GM19328 (cell line): ENCODE results near the gene SYNDIG1.
"Not testable (repeated sequence)": the region's sequence is repeated elsewhere in the genome, so short reads cannot be mapped to it uniquely, and the experiment has no call there.

ENCODE experiments used
- ATAC-seq: cut with Tn5 transposase; IDR thresholded peaks from one replicate; pipeline ENCODE4 v1.9.1; 2021; ENCODE audit warnings: mild to moderate bottlenecking, moderate library complexity; ENCODE audit not compliant: unreplicated experiment

The SYNDIG1 gene

DNA sequence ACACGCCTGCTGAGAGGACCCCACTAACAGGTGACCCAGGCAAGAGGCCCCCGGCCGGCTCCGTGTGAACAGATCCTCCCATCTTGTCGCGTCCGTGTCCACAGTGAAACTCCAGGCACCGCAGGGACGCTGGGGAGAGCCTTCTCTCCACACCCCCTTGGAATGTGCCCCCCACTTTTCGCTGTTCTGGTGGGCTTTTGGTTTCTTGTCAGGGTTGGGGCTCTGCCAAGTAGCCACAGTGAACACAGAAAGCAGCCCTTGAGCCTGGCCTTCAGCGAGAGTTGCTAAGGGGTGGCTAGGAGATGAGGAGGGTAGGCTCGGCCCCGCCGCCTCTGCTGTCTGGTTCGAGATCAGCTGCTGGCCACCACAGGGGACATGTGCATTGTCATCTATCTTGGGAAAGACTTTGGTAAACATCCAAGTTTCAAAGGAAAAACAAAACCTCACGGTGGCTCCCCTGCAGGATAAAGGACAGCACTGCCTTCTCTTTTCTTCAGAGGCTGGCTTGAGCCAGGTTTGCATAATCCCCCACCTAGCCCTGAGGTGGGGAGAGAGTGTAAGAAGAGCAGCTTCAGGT lies 22.7 kb downstream of the SYNDIG1 start:
- ATAC-seq: no peak

DNA sequence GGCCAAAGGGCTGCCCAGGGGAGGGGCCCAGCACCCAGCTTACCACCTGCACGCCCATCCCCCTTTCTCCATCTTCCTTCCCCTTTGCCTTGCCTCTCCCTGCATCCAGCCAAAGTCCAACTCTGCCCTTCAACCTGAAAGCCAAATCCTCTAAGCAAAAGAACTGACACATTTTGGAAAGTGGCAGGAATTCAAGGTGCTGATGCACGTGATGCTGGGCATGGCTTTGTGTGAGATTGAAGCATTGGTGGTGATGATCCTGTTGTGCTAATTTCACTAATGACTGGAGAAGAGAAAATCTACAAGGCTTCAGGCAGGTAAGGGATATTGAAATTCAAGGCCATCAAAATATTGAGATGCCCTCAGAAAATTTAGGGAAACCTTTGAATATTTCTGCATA lies 23.3 kb downstream of the SYNDIG1 start:
- ATAC-seq: no peak

DNA sequence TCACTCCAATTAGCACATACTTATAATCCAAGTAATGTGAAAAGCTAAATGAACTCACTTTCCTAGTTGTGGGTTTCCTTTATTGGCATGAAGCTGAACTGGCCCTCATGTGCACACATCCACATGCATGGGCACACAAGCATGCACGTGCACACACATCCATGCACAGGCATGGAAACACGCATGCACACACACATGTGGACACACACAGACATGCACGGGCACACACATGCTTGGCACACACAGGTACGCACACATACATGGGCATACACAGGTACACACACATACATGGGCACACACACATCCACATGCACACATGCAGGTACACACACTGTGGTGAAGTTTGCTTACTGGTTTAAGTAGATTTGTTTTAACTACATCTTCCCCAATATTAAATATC lies 23.8 kb downstream of the SYNDIG1 start:
- ATAC-seq: no peak

DNA sequence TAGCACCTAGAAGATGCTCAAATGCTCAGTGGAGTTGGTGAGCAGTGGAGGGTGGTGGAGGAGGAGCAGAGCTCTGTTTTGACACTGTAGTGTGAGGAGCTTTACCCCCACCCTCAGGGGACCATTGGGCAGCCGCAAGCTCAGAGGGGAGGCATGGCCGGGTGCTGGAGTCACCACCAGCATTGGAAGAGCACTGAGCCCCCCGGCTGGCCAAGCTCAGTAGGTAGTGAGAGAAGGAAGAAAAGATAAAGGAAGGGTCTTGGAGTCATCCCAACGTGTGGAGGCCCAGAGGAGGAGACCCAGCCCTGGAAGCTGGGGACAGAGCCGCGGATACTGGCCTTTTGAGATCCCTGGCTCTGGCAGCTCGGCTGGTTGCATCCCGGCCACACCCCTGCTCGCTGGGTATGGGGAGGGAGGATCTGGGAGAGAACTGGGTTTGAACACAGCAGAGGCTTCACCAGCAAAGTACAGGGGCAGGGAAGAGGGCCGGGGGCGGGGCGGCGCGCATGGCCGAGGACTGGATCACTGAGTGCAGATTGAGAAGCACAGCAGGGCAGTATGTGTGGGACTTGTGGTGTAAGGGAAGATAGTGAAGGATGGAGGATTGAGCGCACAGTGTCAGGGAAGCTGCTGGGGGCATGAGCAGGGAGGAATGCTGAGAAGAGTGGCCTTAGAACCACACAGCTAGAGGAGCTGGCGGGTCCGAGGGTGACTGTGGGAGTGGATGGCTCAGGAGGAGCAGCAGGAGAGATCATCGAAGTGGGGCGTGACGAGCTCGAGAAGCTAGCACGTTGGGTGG lies 24.4 kb downstream of the SYNDIG1 start:
- ATAC-seq: no peak

DNA sequence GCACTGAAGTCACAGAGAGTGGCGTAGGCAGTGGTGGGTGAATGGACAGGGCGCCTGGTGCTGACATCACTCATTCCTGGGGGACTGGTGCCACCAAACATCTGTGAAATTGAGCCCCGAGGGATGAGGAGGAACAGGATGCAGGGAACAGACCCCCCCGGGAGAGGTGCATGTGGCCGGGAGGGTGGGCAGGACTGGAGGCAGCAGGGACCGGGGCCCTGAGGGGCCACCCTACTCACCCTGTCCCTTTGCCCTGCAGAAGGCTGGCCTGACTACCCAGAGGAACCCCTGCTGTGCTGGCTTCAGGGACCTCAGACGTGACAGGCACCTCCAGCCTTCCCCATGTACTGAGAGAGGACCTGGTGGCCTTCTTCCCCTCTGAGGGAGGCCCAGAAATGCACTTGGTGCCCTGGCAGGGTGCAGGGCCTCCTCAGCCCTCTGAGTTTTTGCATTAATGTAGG lies 25.1 kb downstream of the SYNDIG1 start:
- ATAC-seq: no peak

DNA sequence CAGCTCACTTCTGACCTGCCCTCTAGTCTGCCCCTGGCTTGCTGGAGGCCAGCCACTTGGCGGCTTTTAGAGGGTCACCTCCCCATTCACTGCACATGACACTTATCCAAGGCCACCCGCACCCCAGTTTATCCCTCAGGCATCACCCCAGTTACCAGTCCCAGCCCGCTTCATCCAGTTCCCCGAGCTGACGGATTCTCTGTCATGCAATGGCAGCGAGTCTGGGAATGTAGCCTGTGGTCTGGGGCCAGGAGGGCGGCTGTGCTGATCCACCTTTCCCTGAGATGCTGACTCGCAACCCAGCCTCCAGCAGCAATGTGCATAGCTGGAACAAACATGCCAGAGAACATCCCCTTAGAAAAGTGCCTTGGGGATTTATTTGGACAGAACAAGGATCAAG lies 25.8 kb downstream of the SYNDIG1 start:
- ATAC-seq: no peak

DNA sequence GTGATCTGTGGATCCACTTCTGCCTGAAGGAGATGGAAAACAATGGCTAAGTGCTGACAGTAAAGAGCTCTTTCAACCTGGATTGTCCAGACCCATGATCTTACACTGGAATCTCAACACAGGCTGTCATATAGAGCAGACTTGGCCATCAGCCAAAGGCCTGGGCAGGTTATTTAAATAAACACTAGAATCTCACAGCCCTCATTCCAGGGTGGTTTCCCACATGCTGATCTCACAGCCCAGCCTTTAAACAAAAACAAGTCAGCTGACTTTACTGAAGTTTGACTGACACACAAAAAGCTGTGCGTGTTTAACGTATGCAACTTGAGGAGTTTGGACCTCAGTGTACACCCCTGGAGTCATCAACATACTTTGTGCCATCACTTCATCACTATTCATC lies 28.4 kb downstream of the SYNDIG1 start:
- no peak for ATAC-seq

DNA sequence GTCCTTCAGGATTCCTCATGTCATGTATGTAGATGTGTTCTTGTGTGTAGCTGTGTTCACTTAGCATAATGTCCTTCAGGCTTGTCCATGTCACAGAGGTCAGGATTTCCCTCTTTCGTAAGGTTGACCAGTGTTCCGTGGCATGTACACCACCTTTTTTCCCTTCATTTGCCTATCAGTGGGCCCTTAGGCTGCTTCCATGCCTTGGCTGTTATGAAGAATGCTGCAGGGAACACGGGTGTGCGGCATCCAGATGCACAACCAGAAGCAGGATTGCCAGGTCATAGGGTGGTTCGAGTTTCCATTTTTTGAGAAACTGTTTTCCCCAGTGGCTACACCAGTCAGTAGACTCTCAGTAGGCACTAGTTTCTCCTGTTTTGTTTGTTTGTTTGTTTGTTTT lies 29.2 kb downstream of the SYNDIG1 start:
- no peak for ATAC-seq

DNA sequence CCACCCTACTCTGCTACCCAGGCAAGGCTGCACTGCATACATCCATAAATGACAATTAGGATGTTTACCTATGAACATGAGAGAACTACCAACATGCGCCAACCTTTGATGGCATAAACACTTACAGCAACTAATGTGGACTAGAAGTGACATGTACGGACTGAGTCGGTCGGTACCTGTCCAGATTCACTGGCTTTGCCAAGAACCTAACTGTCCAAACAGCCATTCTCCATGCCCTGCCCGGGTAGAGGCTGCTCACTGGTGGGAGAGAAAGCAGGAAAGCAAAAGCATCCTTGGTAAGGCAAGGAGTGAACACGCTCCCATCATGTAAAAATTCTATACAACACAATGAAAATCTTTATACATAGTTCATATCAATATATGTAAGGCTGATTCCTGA lies 30.0 kb downstream of the SYNDIG1 start:
- no peak for ATAC-seq

DNA sequence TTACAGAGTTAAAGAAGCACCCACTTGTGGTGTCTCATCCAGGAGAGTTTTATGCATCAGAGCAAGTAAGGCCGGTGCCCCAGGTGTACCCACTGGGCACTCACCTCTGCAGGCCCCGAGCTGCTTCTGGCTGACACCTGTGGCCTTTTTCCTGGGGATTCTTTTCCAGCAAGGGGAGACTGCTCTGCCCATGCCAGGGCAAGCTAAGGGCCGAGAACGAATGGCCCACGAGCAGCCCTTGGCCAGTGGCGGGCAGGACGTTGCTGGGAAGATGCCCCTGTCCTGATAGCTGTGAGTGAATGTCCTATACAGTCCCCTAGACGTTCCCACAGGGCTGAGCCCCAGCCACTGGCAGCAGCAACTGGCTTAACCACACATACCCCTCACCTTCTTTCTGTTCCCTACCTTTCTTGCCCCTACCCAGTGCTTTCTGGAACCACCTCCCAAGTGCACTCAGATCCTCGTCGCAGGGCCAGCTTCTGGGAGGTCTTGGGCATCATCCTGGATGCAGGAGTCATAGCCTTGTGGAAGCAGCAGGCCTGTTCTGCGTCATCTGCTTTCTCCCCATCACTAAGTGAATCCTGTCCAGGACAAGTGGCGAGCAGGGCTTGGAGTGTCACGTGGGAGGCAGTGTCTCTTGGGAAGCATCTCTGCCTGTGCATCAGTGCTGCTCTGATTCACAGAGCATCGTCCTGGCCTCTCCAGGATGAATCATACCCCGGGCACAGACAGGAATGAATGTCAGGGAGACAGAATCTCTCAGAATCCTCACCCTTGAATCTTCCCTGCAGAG lies 32.5 kb downstream of the SYNDIG1 start:
- ATAC-seq: no peak

DNA sequence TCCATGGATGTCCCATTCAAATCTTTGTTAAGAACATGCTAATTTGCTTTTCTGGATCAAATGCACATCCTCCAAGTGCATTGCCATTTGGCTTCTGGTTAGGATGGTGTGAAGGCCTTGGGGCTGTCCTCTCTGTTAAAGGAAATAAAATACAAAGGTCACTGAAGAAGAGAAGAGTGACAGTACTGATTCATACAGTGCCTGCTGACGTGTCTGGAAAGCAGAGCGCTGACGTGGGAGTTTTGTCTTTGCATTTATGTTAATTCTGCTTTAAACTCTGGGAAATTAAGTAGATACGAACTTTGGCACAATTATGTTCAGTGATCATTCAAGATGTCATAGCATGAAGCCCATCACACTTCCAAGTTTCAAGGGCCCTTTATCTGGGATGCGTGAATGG lies 33.2 kb downstream of the SYNDIG1 start:
- ATAC-seq: no peak

DNA sequence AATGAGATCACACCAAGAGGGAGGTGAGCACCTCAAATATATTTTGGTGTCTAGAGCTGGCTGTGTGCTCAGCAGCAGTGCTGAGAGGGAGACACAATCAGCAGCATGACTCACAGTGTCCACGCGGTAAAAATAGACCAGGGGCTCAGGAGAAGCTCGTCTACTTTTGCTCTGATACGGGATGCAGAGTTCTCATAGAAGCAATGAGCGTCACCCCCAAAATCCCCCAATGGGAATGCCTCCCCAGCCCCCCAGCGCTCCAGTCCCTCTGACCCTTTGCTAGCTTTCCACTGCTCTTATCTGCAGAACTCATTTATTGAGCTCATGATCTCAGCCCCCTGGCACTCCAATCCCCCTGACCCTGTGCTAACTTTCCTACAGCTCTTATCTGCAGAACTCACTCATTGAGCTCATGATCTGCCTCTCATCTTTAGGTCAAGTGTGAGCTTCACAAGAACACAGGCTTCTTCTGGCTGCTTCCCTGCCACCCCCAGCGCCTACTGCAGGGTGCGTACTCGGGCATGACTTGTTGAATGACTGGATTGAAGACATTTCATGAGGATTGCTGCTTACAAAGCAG lies 34.0 kb downstream of the SYNDIG1 start:
- ATAC-seq: no peak

DNA sequence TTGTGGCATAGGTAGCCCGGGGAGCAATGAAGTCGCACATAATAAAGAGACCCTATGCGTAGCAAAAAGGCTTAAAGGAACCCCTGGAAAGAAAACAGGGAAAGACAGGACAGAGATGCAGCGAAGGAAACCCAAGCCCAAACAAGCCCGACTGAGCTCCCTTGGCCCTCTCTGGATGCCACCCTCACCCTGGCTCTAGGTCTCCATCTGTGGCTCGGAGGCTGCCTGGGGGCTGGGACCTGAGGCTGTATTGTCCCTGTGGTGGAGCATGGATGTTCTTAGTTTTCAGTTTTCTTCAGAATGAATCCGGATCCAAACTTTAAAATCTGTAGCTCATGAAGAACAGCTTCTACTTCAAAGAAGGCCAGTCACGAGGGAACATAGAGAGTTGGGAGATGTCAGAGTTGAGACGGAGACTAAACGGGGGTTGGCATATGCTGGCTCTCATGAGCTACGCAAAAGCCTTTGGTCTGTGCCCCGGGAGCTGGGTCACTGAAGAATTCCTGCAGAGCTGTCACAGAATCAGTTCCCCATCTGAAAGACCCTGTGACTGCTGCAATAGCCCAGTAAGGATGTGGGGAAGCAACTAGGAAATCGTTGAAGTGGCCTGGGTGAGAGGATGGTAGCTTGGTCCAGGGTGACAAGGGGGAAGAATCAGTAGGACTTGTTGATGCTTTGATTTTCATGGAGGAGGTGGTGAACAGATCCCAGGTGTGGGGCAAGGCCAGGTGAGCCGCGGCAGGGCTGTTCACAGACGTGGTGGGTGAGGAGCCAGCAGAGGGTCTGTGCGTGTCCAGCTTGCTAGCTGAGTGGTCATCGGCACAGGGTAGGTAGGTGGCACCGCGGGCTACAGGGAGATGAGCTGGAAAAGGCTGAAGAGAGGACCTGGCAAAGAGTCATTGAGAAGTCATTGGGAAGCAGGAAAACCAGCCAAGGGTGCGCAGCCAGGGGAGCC lies 35.2 kb downstream of the SYNDIG1 start:
- ATAC-seq: no peak

DNA sequence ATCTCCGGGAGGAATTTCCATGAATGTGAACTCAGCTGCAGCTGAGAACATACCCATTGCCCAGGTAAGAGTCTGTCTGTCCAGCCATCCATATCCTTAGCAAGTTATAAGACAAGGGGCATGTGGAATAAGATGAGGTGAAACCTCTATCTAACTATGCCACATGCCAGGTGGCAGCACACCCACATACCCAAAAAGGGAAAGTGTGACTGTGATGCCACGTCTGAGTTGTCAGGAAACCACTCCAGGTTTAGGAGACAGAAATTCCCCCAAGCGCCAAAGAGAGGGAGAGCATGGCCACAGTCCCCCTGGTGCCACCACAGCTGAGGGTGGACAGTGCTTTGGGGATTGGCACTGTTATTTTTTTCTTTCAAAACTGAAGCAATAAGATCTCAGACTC lies 36.7 kb downstream of the SYNDIG1 start:
- ATAC-seq: no peak

DNA sequence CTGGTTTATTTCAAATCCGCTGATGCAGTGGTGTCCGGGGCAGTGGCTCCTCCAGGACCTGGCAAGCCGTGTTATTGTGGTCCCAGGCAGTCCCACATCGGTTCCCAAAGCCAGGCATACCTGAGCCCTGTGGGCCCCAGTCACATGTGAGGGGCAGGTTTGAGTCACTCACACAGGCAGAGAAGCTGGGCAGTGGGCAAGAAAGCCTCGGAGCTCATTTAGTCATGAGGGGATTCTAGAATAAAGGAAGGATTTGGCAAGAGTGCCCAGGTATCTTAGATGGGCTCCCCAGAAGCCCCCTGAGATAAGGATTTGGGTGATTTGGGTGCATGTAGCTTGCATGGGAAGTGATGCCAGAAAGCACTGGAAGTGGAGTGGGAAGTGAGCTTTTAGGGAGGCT lies 37.3 kb downstream of the SYNDIG1 start:
- ATAC-seq: no peak

DNA sequence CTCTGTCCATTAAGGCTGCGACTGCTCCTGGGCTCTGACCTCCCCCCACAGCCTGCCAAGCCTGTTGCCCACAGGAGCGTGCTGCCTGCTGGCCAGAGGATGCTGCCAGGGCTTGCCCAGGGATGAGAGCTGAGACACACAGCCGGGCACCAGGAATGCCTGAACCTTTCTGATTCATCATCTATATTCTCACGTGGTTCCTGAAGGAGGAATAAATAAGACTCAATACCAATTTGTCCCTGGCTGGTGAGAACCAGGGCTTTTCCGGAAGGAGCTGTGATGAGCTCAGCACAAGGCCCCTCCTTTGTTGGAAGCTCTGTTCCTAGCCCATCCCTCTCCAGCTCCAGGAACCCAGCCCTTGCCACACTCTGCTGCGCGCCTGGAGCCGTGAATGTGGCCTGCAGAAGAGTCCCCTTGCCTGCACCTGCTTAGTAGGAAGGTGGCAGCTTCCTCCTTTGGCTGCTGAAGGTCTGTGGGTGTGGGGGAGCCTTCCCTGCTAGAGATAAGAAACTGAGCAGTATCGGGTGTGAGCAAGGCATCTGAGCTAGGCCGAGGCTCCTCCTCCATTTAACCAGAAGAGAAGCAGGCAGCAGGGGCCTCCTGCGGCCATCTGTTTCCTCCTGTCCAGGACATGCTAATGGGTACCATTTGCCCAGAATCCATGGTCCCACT lies 37.9 kb downstream of the SYNDIG1 start:
- no peak for ATAC-seq

DNA sequence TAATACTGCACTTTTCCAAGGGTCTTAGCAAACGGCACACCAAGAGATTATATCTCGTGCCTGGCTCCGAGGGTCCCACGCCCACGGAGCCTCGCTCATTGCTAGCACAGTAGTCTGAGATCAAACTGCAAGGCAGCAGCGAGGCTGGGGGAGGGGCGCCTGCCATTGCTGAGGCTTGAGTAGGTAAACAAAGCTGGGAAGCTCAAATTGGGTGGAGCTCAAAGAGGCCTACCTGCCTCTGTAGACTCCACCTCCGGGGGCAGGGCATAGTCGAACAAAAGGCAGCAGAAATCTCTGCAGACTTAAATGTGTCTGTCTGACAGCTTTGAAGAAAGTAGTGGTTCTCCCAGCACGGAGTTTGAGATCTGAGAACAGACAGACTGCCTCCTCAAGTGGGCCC lies 43.0 kb downstream of the SYNDIG1 start:
- ATAC-seq: not testable (repeated sequence)

DNA sequence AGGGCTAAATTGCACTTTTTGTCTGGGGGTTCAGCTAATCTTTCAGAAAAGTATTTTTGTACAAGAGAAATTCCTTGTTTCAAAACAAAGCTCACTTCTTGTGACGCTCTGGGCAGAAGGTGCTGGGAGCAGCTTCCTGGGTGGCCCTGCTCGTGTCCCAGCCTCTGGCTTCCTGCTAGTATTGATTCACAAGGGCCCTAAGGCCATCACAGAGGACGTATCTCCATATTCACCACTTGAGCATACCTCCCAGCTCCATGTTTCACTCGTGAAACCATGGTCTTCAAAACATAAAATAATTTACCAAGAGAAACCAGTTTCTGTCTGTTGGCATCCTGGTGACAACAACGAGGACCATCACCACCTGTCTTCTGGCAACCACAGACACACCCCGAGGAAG lies 49.1 kb downstream of the SYNDIG1 start:
- ATAC-seq: no peak

DNA sequence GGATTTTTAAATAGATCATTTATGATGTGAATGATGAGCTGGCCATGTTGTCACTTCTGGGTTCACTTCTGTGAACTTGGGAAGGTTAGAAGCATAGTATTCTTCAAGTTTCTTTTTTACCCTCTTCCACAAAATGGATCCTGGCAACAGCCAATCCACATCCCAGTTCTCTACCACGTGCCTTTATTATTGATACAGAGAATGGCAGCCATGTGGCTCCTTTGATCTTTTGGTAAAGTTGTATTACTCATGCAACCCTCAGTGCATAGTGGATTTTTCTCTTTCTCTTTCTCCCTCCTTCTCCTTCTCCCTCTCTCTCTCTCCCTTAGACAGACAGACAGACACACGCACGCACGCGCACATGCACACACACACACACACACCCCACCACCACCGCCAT lies 50.0 kb downstream of the SYNDIG1 start:
- ATAC-seq: no peak

DNA sequence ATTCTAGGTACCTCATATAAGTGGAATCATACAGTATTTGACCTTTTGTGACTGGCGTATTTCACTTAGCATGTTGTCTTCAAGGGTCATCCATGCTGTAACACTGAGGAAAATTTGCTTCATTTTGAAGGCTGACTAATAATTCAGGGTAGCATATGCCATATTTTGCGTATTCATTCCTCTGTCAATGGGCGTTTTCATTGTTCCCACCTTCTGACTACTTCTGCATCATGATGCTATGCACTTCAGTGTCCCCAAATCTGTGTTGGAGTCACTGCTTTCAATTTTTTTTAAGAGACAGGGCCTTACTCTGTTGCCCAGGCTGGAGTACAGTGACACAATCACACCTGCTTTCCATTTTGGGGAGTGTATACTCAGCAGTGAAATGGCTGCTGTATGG lies 51.6 kb downstream of the SYNDIG1 start:
- no peak for ATAC-seq
